Smooth muscle cell (in vitro differentiated cells): Measurements from ENCODE around the gene SPATA31E1. TPM values are rescaled to one million over a fixed set of nuclear protein-coding genes. Genes with fewer than 3 reads are reported as not detected.

ENCODE experiments used
- DNase-seq: peaks from one replicate; lab custom pipeline; 2025; ENCODE audit not compliant: unreplicated experiment; lab: John Stamatoyannopoulos, UW
- H2AFZ ChIP-seq: fragments of 200-600 bp; sonication (generic); 2 replicates; pipeline ENCODE4 v1.6.0; 2016; ENCODE audit warnings: antibody characterized with exemption, low read depth, mild to moderate bottlenecking
- H3F3A ChIP-seq: fragments of 200-600 bp; sonication (generic); 2 replicates; pipeline ENCODE4 v1.6.0; 2017; ENCODE audit warnings: antibody characterized with exemption, low read depth
- H3K27ac ChIP-seq: fragments of 200-600 bp; sonication (generic); 2 replicates; pipeline ENCODE4 v1.5.1; 2016; ENCODE audit warnings: low read depth, mild to moderate bottlenecking
- H3K27me3 ChIP-seq: fragments of 200-600 bp; sonication (generic); 2 replicates; pipeline ENCODE4 v1.6.1; 2016; ENCODE audit warnings: low read depth, mild to moderate bottlenecking
- H3K36me3 ChIP-seq: fragments of 200-600 bp; sonication (generic); 2 replicates; pipeline ENCODE4 v1.5.1; 2016; ENCODE audit warnings: low read depth
- H3K4me1 ChIP-seq: fragments of 200-600 bp; sonication (generic); 2 replicates; pipeline ENCODE4 v1.5.1; 2016; ENCODE audit warnings: low read depth
- H3K4me2 ChIP-seq: fragments of 200-600 bp; sonication (generic); 2 replicates; pipeline ENCODE4 v1.6.0; 2016; ENCODE audit warnings: mild to moderate bottlenecking
- H3K4me3 ChIP-seq: fragments of 200-600 bp; sonication (generic); 2 replicates; pipeline ENCODE4 v1.5.1; 2016; ENCODE audit warnings: mild to moderate bottlenecking
- H3K79me2 ChIP-seq: fragments of 200-600 bp; sonication (generic); 2 replicates; pipeline ENCODE4 v1.6.0; 2016; ENCODE audit warnings: low read depth, mild to moderate bottlenecking
- H3K9ac ChIP-seq: fragments of 200-600 bp; sonication (generic); 2 replicates; pipeline ENCODE4 v1.6.0; 2016; ENCODE audit warnings: low read depth
- H3K9me3 ChIP-seq: fragments of 200-600 bp; sonication (generic); replicated peaks from 2 replicates; pipeline ENCODE4 v1.5.1; 2016; ENCODE audit warnings: low read depth
- H4K20me1 ChIP-seq: fragments of 200-600 bp; sonication (generic); 2 replicates; pipeline ENCODE4 v1.6.0; 2016; ENCODE audit warnings: low read depth
- WGBS: methylation state at CpG from one replicate; pipeline ENCODE4 v1.1.7; 2016; ENCODE audit warnings: low lambda C conversion rate; 5-methylcytosine and 5-hydroxymethylcytosine counted together
- polyA plus RNA-seq: library from polyadenylated mRNA; unstranded; fragments of >200 nt; fragmentation: Nextera tagmentation; extraction: Ambion mirVana; gene quantifications from 2 replicates; pipeline ENCODE4 v1.2.1, GENCODE V29; 2016
- total RNA-seq: library from RNA; depleted of rRNA; stranded (reverse); fragments of >200 nt; gene quantifications from 2 replicates; pipeline ENCODE4 v1.2.3, GENCODE V29; 2014
- TF ChIP-seq, protein P1 (sequence below): fragments of 200-600 bp; sonication (generic); IDR thresholded peaks from 2 replicates; pipeline ENCODE4 v1.5.1; 2017; ENCODE audit warnings: borderline replicate concordance, mild to moderate bottlenecking, antibody characterized with exemption; ENCODE audit not compliant: insufficient read depth, poor library complexity, severe bottlenecking

The SPATA31E1 gene
- total and polyA plus RNA-seq, 2 experiments from 2014 or later: not detected

- Histone ChIP-seq H3K79me2 (no peaks in the 10 kb centered on the region), H2AFZ (no peak overlapping the region), H3K9ac (no peak overlapping the region), H3K36me3 (no peaks in the 10 kb centered on the region), H3K4me2 (no peak overlapping the region), H4K20me1 (no peaks in the 10 kb centered on the region), H3K4me3 (no peak overlapping the region), H3K27me3 (no peaks in the 10 kb centered on the region), H3K9me3 (no peaks in the 10 kb centered on the region), H3F3A (no peaks in the 10 kb centered on the region), H3K27ac (no peak overlapping the region), H3K4me1 (no peaks in the 10 kb centered on the region)
- TF ChIP-seq, protein P1, sequence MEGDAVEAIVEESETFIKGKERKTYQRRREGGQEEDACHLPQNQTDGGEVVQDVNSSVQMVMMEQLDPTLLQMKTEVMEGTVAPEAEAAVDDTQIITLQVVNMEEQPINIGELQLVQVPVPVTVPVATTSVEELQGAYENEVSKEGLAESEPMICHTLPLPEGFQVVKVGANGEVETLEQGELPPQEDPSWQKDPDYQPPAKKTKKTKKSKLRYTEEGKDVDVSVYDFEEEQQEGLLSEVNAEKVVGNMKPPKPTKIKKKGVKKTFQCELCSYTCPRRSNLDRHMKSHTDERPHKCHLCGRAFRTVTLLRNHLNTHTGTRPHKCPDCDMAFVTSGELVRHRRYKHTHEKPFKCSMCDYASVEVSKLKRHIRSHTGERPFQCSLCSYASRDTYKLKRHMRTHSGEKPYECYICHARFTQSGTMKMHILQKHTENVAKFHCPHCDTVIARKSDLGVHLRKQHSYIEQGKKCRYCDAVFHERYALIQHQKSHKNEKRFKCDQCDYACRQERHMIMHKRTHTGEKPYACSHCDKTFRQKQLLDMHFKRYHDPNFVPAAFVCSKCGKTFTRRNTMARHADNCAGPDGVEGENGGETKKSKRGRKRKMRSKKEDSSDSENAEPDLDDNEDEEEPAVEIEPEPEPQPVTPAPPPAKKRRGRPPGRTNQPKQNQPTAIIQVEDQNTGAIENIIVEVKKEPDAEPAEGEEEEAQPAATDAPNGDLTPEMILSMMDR: no peak
- DNase-seq: no peak
- WGBS: 91% methylated on average over 13 of the region's 13 CpGs
Observed at GRCh38 chr9:87886933-87887505, 4.3 kb downstream of the SPATA31E1 start.

- no peak overlapping the region for H3K4me2 ChIP-seq
- no peak overlapping the region for H2AFZ ChIP-seq
- H3K4me1 ChIP-seq: no peaks in the 10 kb centered on the region
- H3K27me3 ChIP-seq: no peaks in the 10 kb centered on the region
- H3K27ac ChIP-seq: no peak overlapping the region
- H3K9me3 ChIP-seq: no peaks in the 10 kb centered on the region
- WGBS: 88% methylated on average over 10 of the region's 13 CpGs
- H4K20me1 ChIP-seq: no peaks in the 10 kb centered on the region
- no peaks in the 10 kb centered on the region for H3K36me3 ChIP-seq
- no peak for DNase-seq
- no peak overlapping the region for H3K9ac ChIP-seq
- TF ChIP-seq, protein P1: no peak
- H3F3A ChIP-seq: no peaks in the 10 kb centered on the region
- H3K4me3 ChIP-seq: no peak overlapping the region
- no peaks in the 10 kb centered on the region for H3K79me2 ChIP-seq
Observed at GRCh38 chr9:87887661-87888480, 5.2 kb downstream of the SPATA31E1 start.

GRCh38 chr9:87888501-87888900 lies 5.8 kb downstream of the SPATA31E1 start:
- 95% methylated on average over 6 of the region's 6 CpGs for WGBS
- no peak overlapping the region for H2AFZ ChIP-seq
- no peak for DNase-seq

More at GRCh38 chr9:87888501-87888900, 5.8 kb downstream of the SPATA31E1 start:
- no peaks in the 10 kb centered on the region for H3F3A ChIP-seq
- no peaks in the 10 kb centered on the region for H3K36me3 ChIP-seq
- no peak overlapping the region for H3K27ac ChIP-seq
- H3K4me3 ChIP-seq: no peak overlapping the region
- no peaks in the 10 kb centered on the region for H3K27me3 ChIP-seq
- no peaks in the 10 kb centered on the region for H4K20me1 ChIP-seq
- TF ChIP-seq, protein P1: no peak
- no peaks in the 10 kb centered on the region for H3K4me1 ChIP-seq
- no peaks in the 10 kb centered on the region for H3K9me3 ChIP-seq
- H3K9ac ChIP-seq: no peak overlapping the region
- H3K79me2 ChIP-seq: no peaks in the 10 kb centered on the region
- no peak overlapping the region for H3K4me2 ChIP-seq
